ENCODE results near the gene TP53TG5. TPM values are rescaled to one million over a fixed set of nuclear protein-coding genes. Genes with fewer than 3 reads are reported as not detected.

The TP53TG5 gene
- total RNA-seq, 1 donor from 2014 or later = 2.2 TPM

DNA sequence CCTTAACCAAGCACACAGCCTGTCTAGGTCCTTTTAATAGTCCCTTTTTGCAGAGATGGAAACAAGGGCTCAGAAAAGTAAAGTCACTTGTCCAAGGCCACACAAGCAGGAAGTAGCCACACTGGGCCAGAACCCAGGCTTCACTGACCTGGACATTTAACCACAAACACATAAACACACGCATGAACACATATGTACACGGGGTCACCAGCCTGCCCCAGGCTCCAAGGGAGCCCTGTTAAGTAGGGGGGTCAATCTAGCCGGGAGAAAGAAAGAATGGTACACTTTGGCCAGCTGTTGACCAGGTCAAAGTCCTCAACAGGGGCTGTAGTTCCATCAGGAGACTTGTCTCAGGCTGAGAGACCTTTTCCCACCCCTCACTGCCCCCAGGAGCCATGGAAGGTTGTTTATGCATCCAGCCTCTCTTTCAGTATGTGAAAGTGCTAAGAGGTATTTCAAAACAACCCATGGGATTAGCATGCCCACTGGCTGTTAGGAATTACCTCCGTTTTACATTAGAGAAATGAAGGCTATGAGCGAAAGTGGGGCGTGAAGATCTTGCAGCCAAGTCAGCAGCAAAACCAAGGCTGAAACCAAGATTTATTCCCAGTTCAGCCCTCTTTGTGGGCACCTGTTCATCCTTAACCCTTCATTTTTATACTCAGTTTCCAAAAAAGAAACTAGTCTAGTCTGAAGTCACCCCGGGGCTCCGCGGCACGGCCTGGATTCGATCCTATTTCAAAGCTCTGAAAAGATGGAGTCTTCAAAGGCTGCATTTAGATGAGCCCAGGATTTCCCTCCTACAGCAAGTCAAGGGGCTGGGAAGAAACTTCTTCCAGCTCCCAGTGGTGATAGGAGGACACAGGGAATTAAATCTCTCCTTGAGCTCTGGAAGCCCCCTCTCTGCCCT, 39.7 kb downstream of the TP53TG5 start:
- DNase-seq (ENCODE audit: low spot score) = no peak
- intact Hi-C loops (cut with DNase I) = no loop called here

DNA sequence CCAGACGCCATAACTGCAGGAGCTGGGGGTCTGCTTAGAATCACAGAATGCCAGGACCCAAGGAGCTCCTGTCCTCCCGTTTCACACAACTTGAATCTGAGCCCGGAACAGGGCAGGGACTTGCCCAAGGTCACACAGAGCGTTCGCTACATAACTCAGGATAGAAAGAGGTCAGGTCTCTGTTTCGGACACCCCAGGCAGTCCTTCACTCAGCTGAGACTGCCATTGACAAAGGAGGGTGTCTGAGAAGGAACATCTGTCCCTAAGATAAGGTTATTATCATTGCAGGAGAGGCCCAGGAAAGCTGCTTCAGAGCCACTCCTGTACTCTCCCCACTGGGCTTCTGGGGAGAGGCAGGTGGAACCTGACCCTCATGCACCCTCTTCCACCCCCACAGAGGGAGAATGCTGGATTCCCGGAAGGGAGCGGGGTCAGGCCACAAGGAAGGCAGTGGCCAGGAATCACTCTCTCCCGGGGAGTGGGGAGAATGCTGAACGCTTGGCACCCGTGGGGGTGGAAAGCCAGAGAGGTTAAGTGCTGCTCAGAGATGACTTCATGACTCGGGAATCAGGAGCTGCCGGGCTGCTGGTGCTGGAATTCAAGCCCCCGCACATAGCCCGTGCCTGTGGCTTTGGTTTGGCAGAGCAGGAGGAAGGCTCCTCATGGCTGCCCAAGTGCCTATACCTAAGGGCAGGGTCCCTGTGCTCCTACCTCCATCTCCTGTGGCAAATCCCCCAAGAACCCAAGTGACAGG, 40.6 kb downstream of the TP53TG5 start:
- intact Hi-C loops (cut with DNase I) = no loop called here
- DNase-seq (ENCODE audit: low spot score) = peak; percentile 83

DNA sequence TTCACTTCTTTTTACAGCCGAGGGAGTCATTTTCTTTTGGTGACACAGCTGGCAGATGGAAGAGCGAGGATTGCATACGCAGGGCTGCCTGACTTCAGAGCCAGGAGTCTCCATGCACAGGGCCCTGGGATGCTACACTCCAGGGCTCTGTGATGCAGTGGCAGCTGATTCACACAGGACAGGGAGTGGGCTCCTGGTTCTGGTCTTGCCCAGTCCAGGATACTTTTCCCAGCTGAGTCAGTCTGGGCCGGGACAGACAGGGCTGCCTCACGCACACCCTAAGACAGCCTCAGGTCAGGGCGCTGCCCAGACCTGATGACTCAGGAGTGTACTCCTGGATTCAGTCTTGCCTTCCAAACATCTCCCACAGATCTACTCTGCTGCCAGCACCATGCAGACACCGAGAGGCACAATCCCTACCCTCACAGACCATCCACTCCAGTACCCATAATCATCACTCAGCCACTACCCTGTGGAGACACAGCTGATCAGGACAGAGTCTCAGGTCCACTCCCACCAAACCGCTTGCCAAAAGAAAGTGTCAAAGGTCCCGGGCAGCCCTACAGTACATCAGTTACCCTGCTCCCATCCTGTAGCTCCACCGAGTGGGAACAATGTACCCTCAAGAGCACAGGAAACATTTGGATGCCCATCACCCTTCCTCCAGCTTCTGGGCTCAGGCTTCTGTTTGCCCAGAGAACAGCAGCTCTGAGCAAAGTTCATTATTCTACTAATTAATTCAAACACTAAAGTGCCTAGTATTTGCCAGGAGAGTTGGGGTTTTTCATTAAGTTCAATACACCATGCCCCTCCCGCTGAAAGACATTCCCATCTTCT, 41.4 kb downstream of the TP53TG5 start:
- no peak for DNase-seq (ENCODE audit: low spot score)
- intact Hi-C loops (cut with DNase I) = no loop called here

DNA sequence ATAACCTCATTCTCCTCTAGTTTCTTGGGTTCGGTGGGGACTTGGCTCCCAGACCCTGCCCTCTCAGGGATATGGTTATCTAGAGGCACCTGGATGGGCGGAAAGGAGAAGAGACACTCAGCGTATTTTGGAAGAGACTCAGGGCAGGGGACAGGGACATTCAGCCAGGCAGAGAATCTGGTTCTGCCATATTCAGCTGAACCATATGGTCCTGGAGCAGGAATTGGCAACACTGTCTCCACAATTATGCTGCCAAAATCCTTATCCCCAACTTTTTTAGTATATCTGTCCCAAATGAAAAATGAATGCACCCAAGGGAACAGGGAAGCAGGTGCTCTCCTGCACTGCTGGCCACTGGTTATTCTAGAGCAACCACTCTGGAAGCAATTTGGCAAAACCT, 47.6 kb downstream of the TP53TG5 start:
- intact Hi-C loops (cut with DNase I) = no loop called here
- no peak for DNase-seq (ENCODE audit: low spot score)

- DNase-seq (ENCODE audit: low spot score) = no peak
- intact Hi-C loops (cut with DNase I) = no loop called here
Measured at GRCh38 chr20:45329497-45330319, 48.4 kb downstream of the TP53TG5 start.

DNA sequence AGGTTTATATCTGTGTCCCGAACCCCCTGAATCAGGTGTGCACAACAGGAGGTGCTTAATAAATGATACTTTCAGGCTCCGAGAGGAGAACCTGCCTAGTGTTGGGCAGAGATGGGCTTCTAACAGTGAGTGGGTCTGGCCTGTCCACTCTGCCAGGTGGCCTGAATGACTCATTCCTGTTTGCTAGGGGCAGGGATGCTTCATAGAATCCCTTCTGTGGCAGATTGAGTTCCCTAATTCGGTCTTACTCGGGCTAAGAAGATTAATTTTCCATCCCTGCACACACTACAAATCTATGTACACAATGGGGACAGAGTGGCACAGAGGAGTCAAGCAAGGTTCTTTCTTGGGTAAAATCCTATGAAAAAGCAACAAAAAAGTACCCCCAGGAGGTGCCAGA, 49.7 kb downstream of the TP53TG5 start:
- no peak for DNase-seq (ENCODE audit: low spot score)
- intact Hi-C loops (cut with DNase I) = no loop called here

GRCh38 chr20:45325371-45325770, 52.8 kb downstream of the TP53TG5 start:
- intact Hi-C loops (cut with DNase I) = no loop called here
- no peak for DNase-seq (ENCODE audit: low spot score)

DNA sequence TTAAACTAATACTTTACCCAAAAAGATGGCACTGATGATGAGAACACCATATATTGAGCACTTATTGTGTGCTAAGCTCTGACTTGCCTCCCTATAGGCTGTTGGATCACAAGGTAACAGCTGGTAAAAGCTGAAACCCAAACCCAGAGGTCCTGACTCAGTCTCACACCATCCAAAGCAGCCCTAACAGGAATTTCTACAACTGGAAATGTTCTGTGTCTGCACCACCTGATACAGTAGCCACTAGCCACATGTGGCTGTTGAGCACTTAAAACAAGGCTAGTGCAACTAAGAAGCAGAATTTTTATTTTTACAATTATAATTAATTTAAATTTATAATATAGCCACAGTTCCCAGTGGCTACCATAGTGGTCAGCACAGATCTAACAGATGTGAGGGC, 54.4 kb downstream of the TP53TG5 start:
- intact Hi-C loops (cut with DNase I) = loop anchor here (2.0 kb wide), 1 partner anchor 43 kb away; no protein-coding TSS in a partner anchor
- no peak for DNase-seq (ENCODE audit: low spot score)

DNA sequence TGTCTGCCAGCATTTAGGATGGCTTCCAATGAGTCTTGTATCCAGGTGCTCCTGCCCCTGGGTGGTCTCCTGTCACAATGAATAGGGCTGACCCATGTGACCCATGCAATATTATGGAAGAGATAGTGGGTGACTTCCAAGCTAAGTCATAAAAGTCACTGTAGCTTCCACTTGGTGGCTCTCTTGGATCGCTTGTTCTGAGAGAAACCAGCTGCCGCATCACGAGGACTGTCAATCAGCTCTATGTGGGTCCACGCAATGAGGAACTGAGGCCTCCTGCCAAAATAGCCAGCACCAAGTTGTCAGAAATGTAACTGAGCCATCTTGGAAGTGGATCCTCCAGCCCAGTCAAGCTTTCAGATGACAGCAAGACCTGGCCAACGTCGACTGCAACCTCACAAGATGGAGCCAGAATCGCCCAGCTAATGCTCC, 55.2 kb downstream of the TP53TG5 start:
- no peak for DNase-seq (ENCODE audit: low spot score)
- intact Hi-C loops (cut with DNase I) = loop anchor here (2.0 kb wide), 1 partner anchor 44 kb away; no protein-coding TSS in a partner anchor

Small RNAs within 50 kb of the gene (microRNA-seq; reads per million reads assigned to microRNA genes)
- not detected for gene MIR6812

Other genes with a start within 250 kb of the TP53TG5 start
- gene PI3, start 203.4 kb downstream of the TP53TG5 start, total RNA-seq = 0.62 TPM
- not detected for gene SEMG1, start 171.3 kb downstream of the TP53TG5 start, total RNA-seq
- gene SEMG2, start 157.0 kb downstream of the TP53TG5 start, total RNA-seq = not detected
- gene SLPI, start 123.8 kb downstream of the TP53TG5 start, total RNA-seq = 1.3 TPM
- not detected for gene RBPJL, start 71.5 kb downstream of the TP53TG5 start, total RNA-seq
- gene MATN4, start 70.0 kb downstream of the TP53TG5 start, total RNA-seq = not detected
- 100 TPM for gene SDC4, start 29.9 kb downstream of the TP53TG5 start, total RNA-seq
- gene SYS1, start 15.2 kb downstream of the TP53TG5 start, total RNA-seq = 17.4 TPM
- 209 TPM for gene DBNDD2, start 30.0 kb upstream of the TP53TG5 start, total RNA-seq
- 139 TPM for gene PIGT, start 37.8 kb upstream of the TP53TG5 start, total RNA-seq
- gene WFDC2, start 91.4 kb upstream of the TP53TG5 start, total RNA-seq = 1.0 TPM
- not detected for gene SPINT3, start 137.3 kb upstream of the TP53TG5 start, total RNA-seq
- gene WFDC6, start 161.2 kb upstream of the TP53TG5 start, total RNA-seq = not detected
- gene EPPIN, start 169.1 kb upstream of the TP53TG5 start, total RNA-seq = not detected
- gene WFDC8, start 201.0 kb upstream of the TP53TG5 start, total RNA-seq = not detected